Activated CD4-positive, alpha-beta T cell treated with anti-CD3 and anti-CD28 coated beads, Interleukin-2, amount 50 U/mL, for 48 hours (primary cell): Measurements from ENCODE around the gene RAD51B.

Source experiments
- DNase-seq, 2 experiments: peaks; one replicate each; pipeline ENCODE4 v3.0.0-alpha.2; 2020

The RAD51B gene

DNA sequence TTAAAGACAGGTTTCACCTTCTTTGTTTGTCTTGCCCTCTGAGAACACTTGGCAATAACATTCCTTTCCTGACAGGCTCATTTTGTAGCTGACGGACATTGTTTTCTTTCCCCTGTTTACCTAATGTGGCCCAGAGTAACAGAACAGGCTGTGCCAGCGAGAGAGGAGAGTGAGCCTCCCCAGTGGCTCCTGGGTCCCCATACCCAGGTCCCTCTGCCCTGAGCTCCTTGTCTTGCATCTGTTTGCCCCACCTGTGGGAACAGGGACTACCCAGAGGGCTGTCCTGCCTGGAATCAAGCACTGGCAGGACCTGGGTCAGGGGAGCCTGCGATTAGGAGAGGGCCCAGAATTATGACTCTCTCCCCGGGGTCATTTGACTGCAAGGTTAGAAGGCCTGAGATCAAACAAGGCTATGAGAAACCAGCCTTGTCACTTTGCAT lies 750.4 kb downstream of the RAD51B start:
- DNase-seq = no peak

GRCh38 chr14:68571114-68571591 lies 751.6 kb downstream of the RAD51B start:
- no peak for DNase-seq

DNA sequence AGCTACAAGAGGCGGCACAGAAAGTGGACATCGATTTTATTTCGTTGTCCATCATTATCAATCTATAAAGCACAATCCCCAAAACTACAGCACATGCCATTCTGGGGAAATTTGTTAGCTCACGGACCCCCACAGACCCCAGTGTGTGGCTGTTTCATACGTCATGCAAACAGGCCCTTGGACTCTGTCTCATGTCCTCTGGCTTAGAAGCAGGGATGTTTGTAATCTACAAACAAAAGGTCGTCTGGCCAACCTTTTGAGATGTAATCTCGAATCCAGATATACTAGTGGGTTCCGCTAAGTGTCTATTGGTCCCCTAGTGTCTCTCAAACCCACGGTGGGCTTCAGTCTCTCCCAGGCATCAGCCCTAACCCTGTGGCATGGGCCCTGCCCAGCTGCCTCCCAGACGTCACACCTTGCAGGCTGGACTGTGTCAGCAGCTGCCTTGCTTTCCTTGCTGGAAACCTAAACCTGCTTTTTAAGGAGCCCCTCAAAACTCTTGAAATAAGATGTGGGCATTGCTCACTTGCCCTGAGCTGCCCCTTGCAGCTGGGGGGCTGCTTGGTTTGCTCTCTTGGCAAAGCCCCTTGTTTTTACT lies 752.4 kb downstream of the RAD51B start:
- DNase-seq = no peak

DNA sequence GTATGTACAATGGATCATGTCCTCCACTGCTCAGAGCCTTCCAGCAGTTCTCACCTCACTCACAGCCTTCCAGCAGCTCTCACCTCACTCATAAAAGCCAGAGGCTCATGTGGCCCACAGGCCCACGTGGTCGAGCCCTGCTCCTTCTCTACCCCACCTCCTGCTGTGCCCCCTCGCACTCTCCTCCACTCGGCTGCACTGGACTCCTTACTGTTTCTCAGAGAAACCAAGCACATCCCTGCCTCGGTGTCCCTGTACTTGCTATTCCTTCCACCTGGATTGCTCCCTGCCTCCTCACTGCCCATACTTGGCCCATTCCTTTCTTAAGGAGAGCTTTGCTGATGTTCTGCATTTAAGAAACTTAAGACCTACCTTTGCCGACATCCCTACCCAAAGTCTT lies 753.5 kb downstream of the RAD51B start:
- no peak for DNase-seq

GRCh38 chr14:68573722-68574121 lies 754.1 kb downstream of the RAD51B start:
- no peak for DNase-seq

DNA sequence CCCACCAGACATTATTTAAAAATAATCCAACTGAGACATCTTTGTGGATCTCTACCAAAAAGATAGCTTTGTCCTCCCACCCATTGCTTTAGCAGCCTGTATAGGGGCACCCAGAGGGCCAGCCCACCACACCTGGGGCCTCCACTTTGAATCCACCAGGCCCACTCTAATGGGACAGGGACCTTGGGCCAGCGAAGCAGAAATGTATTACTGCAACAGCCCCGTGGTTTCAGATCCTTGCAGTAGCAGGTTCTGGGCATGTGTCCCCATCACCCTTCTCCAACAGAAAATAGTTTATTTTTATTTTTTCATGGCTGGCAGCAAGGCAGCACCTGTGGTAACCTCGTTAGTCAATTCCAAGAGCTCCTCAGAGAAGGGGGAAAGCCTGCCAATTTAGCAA lies 754.9 kb downstream of the RAD51B start:
- no peak for DNase-seq

- no peak for DNase-seq
Observed at GRCh38 chr14:68574906-68575305, 755.3 kb downstream of the RAD51B start.

DNA sequence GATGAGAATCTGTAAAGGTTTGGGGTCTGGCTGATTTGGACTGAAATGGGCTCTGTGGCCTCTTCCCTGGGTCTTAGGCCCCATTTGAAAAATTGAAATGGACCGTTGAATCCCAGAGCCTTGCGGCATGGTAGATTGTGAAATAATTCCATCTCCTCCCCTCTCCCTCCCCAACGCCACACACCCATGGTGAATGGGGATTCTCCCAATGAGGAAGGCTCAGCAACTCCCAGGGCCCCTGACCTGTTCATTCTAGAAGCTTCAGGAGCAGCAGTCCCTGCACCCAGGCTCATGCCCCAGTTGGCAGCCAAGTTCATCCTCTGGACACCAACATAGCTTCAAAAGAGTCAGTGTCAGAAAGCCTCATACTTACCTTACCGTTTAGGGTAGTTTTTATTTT lies 755.8 kb downstream of the RAD51B start:
- DNase-seq = no peak

DNA sequence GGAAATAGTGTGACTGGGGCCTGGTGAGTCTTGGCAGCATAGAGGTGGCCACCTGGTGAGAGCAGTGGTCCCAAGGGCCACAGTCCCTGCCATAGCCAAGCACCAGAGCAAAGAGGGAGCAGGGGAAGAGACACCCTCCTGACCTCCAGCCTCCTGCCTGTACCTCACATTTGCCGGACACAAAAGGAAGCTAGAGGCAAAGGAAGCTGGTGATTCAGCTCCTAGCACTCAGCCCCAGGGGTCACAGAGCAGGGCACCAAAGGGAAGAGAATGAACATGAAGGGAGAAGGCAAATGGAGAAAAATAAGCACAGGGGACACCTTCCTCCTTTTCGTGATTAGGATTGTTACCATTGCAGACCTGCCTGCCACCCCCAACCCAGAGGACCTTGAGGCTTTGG lies 756.5 kb downstream of the RAD51B start:
- DNase-seq = no peak

GRCh38 chr14:68576496-68577244 lies 757.1 kb downstream of the RAD51B start:
- no peak for DNase-seq

DNA sequence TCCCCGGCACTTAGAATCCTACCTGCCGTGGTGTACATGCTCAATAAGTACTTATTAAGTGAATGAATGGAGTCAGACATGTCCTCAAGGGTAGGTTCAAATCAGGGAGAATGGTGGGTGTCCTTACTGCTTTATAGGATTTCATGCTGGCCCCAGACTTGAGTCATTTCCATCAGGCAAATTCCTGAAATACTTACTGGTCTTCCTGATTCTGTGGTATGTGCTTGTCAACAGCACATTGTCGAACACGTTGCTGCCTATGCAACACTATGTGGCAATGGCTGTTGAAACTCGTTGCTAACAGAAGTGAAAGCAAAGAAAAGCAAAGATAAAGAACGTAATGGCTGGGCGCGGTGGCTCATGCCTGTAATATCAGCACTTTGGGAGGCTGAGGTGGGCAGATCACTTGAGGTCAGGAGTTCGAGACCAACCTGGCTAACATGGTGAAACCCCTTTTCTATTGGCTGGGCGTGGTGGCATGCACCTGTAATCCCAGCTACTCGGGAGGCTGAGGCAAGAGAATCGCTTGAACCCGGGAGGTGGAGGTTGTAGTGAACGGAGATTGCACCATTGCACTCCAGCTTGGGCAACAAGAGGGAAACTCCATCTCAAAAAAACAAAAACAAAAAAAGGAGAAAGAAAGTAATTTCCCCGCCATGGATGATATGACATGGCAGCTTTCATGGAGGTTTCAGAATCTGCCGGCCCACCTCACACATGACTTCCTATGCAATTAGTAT lies 758.4 kb downstream of the RAD51B start:
- DNase-seq = no peak

DNA sequence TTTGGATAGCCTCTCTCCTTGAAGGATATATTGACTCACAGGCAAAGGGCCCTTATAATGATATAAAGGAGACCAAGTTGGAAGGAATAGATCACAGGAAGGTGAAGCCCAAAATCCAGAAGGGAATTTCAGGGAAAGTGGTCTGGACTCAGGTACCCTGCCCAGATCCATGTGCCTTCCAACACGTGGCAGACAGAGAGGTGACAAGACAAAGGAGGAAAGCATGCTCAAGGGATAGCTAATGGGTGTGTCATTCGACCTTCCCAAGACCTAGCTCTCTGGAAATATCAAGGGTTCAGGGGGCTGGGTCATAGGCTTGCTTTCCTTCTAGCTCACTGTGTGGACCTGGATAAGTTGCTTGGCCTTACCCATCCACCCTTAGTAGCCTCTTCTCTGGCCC lies 759.0 kb downstream of the RAD51B start:
- DNase-seq = no peak

DNA sequence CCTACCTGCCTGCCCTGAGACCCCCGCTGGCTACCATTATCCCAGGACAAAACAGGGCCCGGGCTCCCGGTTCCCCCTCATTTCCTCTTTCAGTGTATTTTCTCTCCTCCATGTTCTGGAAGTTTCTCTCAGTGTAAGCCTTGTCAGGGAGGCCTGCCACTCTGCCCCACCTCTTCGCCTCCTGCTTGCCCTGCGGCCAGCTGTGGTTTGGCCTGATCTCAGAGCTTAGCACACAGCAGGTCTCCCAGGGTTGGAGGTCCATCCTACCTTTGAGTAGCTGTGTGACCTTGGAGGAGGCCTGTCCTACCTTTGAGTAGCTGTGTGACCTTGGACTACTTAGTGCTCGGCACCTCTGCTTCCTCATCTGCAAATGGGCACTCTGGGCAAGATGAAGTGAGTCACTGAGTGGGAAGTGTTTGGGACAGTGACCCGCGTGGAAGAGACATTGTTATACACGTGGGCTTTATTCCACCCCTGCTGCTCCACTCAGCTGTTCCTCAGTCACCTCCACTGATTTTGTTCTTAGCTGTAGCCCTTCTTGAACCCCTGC lies 760.6 kb downstream of the RAD51B start:
- no peak for DNase-seq

GRCh38 chr14:68580671-68581070 lies 761.1 kb downstream of the RAD51B start:
- no peak for DNase-seq

- no peak for DNase-seq
Observed at GRCh38 chr14:68583548-68584280, 764.1 kb downstream of the RAD51B start.

GRCh38 chr14:68584786-68585185 lies 765.2 kb downstream of the RAD51B start:
- no peak for DNase-seq

DNA sequence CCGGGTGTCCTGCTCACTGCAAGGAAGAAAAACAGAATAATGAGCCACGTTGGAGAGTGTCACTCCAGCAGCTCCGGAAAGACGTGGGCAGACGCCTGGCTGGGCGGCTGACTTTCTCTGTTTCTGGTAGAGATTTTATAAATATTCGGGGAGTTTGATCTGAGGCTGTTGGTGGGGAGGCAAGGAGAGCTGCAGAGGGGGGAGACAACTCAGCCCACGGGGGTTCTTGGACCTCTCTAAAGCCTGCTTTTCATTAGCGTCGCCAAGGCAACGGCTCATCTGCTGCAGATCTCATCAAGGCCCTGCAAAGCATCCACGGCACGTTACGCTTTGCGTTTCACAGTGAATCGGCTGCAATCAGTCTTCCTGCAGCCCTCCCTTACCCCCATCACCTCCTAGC lies 766.1 kb downstream of the RAD51B start:
- DNase-seq = no peak

GRCh38 chr14:68586896-68587751 lies 767.5 kb downstream of the RAD51B start:
- DNase-seq = no peak

DNA sequence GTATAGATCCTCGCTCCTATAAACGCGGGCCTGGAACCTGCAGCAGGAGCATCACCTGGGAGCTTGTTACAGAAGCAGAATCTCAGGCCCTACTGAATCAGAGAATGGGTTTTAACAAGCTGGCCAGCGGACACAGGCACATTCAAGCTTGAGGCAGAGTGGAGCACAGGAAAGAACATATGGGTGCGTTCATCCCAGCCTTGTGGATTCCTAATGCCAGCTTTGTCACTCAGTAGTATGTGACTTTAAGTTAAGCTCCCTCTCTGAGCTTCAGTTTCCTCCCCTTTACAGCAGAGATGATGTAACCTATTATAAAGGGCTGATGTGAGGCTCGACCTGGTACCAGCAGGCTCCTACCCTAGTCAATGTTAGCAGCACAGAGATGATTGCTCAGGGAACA lies 768.4 kb downstream of the RAD51B start:
- no peak for DNase-seq

DNA sequence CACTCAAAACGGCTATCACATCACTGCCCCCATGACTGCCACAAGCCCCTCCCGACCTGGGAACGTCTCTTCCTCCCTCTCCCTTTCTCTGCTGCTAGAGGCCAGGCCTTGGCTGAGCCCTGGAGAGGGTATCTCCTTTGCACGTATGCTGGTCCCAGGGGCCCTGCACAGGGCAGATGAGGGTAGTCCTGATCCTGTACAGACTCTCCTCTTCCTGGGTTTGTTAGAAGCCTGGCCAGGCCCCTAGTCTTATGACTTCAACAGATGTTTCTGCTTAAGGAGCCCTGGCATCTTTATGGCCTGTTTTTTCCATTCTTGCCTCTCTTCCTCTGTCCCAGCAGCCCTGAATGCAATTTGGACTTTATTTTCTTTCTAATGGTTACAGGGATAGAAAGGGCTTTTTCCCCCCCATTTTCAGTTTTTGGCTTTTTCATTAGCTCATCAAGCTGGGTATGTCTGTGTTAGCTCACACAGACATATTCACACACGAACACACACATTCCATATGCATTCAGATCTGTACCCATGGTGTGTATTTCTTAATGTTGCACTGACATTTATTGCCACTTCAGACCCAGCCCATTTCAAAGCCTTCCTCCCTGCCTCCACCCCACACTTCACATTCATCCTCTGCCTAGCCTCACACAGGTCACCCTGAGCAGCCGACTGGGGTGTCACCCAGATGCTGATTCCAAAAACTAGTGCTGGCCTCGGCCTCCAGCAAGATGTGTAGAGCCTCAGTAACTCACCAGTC lies 770.0 kb downstream of the RAD51B start:
- DNase-seq = no peak

GRCh38 chr14:68590201-68590522 lies 770.6 kb downstream of the RAD51B start:
- no peak for DNase-seq
